ENCODE results near the gene SULT2A1. TPM values are rescaled to one million over a fixed set of nuclear protein-coding genes. Genes with fewer than 3 reads are reported as not detected.
A peak's percentile ranks its signal among the peaks of the same experiment; 100 is the strongest.
"Not testable (repeated sequence)": the region's sequence is repeated elsewhere in the genome, so short reads cannot be mapped to it uniquely, and the experiment has no call there.

The SULT2A1 gene, protein sequence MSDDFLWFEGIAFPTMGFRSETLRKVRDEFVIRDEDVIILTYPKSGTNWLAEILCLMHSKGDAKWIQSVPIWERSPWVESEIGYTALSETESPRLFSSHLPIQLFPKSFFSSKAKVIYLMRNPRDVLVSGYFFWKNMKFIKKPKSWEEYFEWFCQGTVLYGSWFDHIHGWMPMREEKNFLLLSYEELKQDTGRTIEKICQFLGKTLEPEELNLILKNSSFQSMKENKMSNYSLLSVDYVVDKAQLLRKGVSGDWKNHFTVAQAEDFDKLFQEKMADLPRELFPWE
- total RNA-seq = not detected in 2 replicates

DNA sequence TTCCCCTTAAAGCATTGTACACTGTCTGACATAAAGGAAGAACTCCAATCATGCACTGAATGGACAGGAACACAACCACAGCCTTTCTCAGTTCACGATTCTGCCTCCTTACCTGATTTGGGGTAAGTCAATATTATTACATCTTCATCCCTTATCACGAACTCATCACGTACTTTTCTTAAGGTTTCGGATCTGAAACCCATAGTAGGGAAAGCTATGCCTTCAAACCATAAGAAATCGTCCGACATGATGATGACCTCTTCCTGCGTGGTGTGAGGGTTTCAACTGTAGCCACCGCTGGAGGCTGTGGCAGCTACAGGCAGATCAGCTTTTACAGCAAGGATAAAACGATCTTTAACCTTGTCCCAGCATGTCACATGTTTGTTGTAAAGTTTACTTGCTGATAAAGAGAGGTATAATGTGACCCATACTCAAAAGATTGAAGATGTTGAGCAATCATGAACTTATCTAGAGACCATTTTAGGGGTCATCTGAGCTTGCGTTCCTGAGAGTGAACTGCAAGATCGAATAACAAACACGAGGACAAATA, at the start of gene SULT2A1:
Gene SULT2A1, minus strand, starts transcription at position 306 of the 550 bp plus-strand sequence. Its CDS starts 58 bp downstream, at position 248.
- DNase-seq (ENCODE audit: low read depth) = no peak

DNA sequence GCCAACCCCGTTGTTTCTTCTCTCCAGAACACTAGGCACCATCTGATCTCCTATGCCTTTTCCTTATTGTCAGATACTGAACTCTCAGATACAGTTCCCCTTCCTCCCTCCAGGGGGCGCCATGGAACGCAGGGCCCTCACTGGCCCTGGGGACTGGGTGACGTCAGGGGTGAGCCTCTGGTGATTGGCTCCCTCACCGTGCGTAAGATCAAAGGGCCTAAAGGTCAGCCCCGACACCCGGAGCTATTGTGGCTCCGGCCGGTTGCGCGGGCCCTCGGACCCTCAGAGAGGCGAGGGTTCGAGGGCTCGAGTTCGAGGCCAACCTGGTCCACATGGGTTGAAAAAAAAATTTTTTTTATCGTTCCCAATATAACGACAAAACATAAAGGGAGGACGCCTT, 42.5 kb upstream of the SULT2A1 start:
- not testable (repeated sequence) for DNase-seq (ENCODE audit: low read depth)

DNA sequence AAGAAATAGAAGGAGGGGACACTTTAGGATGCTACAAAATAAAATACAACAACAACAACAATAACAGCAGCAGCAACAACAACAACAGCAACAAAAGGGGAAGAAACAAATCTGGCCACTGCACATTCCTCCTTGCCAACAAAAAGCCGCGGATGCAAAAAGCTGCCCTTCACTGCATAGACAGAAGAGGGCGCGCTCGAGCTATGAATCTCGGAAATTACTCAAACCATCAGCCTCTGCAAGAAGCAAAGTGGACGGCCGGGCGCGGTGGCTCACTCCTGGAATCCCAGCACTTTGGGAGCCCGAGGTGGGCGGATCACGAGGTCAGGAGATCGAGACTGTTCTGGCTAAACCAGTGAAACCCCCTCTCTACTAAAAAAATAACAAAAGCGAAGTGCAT, 34.0 kb upstream of the SULT2A1 start:
- not testable (repeated sequence) for DNase-seq (ENCODE audit: low read depth)

DNA sequence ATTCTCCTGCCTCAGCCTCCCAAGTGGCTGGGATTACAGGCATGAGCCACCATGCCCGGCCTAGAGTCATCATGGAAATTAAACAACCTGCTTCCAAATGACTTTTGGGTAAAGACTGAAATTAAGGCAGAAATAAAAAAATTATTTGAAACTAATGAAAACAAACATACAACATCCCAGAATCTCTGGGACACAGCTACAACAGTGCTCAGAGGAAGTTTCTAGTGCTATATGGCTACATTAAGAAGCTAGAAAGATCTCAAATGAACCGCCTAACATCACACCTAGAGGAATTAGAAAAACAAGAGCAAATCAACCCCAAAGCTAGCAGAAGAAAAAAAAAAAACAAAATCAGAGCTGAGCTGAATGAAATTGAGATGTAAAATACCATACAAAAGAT, 24.1 kb upstream of the SULT2A1 start:
- DNase-seq (ENCODE audit: low read depth) = not testable (repeated sequence)

DNA sequence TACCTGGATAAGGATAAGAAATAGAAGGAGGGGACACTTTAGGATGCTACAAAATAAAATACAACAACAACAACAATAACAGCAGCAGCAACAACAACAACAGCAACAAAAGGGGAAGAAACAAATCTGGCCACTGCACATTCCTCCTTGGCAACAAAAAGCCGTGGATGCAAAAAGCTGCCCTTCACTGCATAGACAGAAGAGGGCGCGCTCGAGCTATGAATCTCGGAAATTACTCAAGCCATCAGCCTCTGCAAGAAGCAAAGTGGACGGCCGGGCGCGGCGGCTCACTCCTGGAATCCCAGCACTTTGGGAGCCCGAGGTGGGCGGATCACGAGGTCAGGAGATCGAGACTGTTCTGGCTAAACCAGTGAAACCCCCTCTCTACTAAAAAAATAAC, 23.2 kb upstream of the SULT2A1 start:
- DNase-seq (ENCODE audit: low read depth) = not testable (repeated sequence)

DNA sequence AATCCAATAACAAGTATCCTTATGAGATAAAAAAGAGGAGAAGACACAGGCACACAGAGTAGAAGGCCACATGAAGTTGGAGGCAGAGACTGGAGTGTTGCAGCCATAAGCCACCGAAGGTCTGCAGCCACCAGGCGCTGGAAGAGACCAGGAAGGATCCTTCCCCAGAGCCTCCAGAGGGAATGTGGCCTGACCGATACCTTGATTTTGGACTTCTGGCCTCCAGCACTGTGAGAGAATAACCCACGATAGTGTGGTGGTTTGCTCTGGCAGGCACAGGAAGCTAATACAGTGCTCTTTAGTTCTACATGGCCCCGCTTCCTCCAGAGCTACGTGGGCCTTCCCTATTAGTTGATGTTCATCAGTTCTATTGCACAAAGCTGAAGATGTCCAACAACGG, 15.3 kb upstream of the SULT2A1 start:
- DNase-seq (ENCODE audit: low read depth) = no peak

DNA sequence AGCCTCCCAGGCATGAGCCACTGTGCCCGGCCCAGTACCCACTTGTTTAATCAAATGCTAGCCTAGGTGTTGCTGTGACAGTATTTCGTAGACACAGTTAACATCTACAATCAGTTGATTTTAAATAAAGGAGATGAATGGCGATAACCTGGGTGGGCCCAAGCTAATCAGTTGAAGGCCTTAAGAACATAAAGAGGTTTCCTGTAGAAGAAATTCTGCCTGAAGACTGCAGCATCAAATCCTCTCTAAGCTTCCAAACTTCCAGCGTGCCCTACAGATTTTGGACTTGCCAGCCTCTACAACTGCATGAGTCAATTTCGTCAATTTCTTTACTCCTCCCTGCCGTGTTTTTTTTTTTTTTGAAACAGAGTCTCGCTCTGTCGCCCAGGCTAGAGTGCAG, 13.2 kb upstream of the SULT2A1 start:
- DNase-seq (ENCODE audit: low read depth) = no peak

DNA sequence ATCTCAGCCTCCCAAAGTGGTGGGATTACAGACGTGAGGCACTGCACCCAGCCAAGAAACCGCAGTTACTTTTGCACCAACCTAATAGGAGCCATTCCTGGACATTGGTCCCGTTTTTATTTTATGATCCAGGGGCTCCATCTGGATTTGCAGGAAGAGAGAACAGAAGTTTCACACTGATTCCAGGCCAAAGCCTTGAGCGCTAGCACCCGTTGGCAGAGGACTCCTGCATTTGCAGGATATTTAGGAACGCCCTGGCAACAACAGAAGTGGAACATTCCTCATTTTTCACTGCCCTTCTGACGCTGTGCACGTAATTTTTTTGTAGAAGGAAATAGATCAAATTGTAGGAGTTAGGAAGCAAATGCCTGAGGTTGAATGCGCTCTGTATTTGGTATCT, 11.7 kb upstream of the SULT2A1 start:
- no peak for DNase-seq (ENCODE audit: low read depth)

DNA sequence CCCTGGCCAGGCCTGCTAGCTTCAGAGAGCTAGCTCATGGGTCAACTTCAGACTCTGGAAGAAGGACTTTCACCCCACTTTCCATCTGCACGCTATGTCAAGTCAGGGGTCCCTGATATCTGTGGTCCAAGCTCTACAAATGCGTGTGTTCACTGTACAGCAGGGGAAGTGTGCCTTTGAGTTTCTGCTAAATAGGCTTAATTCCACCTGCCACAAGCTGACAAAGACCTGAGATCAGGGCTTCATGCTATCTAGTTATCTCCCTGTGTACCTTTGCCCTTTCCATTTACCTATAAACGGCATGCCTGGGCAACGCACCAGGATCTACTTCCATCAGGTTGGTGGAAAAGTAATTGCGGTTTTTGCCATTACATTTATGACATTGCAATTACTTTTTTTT, 10.7 kb upstream of the SULT2A1 start:
- DNase-seq (ENCODE audit: low read depth) = no peak

DNA sequence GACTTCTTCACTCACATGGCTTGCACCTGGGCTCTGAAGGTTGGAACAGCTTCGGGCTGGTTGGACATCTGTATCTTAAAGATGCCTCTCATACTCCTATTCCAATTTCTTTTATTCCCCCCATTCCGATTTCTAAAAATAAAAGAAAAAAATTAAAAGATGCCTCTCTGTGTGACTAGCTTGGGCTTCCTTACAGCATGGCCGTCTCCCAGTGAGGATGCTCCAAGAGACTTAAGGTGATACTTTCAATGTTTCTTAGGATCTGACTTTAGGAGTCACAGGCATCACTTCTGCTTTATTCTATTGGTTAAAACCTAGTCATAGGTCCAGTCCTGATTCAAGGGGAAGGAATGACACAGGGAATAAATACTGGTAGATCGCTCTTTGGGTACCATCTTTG, 9.9 kb upstream of the SULT2A1 start:
- DNase-seq (ENCODE audit: low read depth) = no peak

DNA sequence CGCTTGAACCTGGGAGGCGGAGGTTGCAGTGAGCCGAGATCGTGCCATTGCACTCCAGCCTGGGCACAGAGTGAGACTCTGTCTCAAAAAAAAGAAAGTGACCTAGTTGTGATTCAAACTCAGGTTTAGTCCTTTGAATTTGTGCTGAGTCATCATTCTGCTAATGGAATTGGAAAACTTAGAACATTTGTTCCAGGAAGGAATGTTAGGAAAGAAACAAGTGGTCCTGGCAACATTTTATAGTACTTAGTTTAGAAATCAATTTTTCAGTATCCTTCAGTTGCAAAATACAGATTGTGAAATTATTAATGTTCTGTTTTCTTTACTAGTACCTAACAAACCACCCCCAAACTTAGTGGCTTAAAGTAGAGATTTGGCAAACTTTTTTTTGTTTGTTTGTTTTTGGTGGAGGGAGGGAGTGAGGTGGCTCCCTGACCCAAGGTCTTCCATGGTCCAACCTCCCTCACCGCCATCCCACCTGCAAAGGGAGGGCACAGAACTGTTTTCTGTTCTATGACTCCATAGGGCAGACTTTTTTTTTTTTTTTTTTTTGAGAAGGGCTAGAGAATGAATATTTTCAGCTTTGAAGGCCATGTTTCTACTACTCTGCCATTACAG, 9.2 kb upstream of the SULT2A1 start:
- no peak for DNase-seq (ENCODE audit: low read depth)

DNA sequence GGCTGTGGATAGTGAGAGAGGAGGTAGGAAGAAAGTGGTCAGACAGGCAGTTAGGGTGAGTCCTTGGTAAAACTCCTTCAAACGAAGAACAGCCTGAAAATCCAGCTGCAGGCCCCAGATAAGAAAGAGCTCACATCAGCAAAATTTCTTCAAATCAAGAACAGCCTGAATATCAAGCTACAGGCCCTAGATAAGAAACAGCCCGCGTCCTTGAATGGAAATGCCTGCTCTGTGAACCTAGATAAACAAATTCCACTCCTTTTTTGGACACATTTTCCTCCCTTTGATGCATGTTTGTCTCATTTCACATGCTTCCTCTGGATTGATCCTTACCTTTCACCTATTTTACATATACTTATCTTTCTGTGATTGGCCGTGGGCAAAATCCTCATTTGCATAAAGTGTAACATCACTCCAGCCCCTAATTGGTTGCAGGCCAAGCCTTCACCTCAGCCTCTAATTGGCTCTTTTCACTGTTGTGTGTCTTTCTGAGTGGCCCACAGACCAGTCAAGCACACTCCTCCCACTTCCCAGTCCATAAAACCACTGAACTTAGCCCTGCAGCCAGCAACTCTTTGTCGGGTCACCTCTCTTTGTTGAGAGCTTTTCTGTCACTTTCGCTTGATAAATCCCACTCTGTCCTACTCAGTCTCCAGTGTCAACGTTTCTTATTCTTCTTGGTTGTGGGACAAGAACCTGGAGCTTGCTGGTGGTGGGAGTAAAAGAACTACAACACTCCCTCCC, 6.0 kb upstream of the SULT2A1 start:
- DNase-seq (ENCODE audit: low read depth) = no peak

DNA sequence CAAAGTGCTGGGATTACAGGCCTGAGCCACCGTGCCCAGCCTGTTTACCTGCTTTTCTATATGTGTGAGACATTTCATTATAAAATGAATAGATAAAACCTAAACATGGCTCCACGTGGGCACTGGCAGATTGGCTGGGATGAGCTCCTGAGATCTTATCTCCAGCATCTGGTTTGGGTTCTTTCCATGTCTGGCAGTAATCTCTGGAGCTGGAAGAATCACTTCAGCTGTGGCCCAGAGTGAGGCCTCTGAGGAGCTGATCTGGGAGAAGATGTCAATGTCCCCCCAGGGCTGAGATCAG, 5.5 kb upstream of the SULT2A1 start:
- no peak for DNase-seq (ENCODE audit: low read depth)

DNA sequence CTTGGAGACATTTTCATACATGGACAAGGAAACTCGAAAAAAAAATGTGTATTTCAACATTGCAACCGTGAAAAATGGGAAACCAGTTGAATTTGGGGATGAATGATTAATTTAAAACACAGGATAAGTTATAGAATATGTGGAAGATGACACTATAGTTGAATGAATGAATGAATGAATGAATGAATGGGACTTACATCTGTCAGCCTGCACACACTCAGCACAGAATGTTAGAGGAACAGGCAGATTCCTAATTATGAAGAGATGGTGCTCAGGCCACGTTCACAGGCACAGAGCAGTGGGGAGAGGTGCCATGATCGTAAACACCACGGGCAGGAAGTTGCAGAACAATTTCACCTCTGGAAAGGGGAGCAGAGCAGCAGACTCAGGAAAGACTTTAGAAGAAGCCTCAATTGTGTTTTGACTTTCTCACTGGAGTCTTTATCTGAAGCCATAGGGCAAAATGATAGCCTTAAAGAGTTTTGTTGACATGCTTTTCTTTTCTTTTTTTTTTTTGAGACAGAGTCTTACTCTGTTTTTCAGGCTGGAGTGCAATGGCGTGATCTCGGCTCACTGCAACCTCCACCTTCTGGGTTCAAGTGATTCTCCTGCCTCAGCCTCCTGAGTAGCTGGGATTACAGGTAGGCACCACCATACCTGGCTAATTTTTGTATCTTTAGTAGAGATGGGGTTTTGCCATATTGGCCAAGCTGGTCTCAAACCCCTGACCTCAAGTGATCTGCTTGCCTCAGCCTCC, 4.9 kb upstream of the SULT2A1 start:
- no peak for DNase-seq (ENCODE audit: low read depth)

DNA sequence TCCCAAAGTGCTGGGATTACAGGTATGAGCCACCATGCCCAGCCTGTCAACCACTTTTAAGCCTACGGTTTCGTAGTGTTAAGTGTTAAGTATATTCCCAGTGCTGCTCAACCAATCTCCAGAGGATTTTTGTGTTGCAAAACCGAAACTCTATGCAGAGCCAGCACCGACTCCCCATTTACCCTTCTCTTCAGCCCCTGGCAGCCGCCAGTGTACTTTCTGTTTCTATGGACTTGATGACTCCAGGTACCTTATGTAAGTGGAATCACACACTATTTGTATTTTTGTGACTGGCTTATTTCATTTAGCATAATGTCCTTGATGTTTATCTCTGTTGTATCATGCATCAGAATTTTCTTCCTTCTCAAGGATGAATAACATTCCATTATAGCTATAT, 1.1 kb downstream of the SULT2A1 start:
- DNase-seq (ENCODE audit: low read depth) = no peak

DNA sequence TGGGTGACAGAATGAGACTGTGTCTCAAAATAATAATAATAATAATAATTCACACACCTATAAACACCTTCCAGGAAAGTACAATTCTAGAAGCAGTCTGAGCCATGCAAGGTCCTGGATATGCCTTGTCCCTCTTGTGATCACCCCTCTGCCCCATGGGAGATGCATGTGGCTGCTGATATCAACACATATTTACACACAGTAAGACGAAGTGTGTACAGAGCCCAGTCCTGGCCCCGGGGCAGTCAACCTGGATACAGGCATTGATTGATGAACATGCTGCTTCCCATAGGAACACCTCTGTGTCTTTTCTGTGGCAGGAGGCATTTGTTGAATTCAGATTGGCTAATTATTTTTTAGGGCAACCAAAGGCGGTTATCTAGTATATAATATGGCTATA, 3.2 kb downstream of the SULT2A1 start:
- no peak for DNase-seq (ENCODE audit: low read depth)

DNA sequence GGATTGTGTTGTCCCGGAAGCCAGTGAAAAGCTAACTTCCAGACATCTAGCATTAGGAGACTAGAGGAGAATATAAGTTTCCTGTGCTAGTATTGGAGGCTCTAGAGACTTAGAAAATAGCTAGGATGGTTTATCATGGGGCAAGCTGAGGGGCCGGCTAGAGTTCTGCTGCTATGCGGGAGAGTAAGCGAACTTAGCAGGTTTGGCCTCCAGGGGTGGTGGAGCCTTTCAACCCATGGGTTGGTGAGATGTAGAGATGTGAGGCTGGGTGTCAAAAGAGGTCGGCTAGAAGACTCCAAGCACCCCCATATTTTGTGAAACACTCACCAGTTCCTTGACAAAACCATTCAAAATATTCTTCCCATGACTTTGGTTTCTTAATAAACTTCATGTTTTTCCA, 4.4 kb downstream of the SULT2A1 start:
- DNase-seq (ENCODE audit: low read depth) = no peak

DNA sequence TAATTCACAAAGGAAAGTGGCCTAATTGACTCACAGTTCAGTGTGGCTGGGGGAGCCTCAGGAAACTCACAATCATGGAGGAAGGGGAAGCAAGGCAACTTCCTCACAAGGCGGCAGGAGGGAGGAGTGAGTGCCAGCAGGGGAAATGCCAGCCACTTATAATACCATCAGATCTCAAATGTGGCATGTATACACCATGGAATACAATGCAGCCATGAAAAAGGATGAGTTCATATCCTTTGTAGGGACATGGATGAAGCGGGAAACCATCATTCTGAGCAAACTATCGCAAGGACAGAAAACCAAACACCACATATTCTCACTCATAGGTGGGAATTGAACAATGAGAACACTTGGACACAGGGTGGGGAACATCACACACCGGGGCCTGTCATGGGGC, 6.7 kb downstream of the SULT2A1 start:
- not testable (repeated sequence) for DNase-seq (ENCODE audit: low read depth)

DNA sequence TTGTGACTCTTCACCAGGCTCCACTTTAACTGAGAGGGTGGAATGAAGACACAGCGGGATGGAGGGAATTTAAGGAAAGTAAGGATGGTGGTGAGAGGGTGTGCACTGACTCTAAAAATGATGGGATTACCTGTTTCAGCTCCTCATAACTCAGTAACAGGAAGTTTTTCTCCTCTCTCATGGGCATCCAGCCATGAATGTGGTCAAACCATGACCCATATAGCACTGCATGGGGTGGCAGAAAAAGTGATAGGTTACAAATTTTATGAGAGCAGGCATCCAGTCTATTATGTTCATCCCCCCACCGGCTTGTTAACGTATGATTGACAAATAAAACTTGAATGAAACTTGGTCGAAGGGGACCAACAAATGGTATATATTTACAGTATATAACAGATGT, 7.2 kb downstream of the SULT2A1 start:
- DNase-seq (ENCODE audit: low read depth) = no peak

DNA sequence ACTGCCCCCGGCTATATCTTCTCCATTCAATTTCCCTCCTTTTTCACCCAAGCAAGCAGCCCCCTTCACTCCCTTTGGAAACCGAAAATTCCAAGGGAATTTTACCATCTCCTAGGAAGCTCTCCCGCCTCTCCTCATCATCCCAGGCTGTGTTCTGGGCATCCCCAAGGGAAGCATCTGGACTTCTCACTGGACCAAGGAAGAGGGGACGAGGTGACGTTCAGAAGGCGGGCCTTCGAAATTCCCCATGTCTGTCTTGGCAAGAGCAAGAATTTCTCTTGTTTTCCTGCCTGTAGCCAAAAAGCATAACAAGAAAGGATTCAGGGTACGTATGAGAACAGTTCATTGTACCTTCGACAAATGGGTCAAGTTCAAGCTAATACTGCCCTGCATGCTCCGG, 20.9 kb downstream of the SULT2A1 start:
- no peak for DNase-seq (ENCODE audit: low read depth)

DNA sequence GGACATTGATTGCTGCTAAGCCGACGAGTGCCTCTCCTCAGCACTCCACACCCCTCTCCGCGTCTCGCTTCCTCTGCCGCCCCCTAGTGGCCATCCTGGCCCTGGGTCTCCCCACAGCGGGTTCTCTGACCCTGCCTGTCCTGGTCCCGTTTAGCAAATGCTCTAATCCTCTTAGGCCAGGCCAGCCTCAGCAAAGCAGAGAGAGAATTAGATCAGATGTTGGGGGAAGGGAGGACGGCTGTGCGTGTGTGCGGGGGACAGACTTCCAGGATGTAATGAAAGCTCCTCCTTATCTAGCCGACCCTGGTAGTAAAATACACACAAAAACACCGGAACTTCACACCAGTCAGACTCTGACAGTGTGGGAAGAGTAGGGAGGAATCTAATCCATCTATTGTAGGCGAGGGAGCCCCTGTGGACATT, 22.6 kb downstream of the SULT2A1 start:
- peak; percentile 24 for DNase-seq (ENCODE audit: low read depth)

DNA sequence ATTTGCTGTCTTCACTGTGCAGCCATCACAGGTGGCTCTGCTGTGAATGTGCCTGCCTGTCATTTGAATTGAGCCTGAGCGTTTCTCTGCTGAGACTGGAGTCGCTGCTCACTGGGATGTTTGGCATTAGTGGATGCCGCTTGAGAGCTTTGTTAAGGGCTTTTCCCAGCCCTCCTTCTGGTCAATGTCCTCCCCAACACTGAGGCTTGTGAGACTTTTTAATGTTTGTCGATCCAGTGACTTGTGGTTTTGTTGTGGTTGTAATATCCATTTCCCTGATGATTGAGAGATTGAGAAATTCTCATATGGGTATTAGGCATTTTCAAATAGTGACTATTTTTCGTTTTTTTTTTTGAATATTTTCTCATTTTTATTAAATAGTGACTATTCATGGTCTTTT, 24.5 kb downstream of the SULT2A1 start:
- no peak for DNase-seq (ENCODE audit: low read depth)
